ENCODE measurements around the gene LTK.

The LTK gene

DNA sequence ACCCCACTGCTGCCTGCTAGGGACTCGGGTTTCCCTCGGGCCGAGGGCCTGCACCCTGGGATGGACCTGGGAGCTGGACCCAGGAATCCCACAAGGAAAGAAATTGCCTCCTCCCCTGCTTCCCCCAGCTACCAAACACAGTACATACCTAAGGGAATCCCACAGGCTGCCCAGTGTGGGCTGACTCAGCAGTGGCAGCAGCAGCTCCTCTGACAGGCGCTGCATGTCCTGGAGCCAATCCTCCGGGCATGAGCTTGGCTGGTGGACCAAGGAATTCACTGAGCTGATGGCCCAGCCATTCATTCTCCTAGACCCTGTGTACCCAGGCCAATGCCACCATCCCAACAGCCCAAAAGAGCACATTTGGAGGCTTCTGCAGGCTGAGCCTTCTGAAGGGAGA lies 9.5 kb upstream of the LTK start:
- DNase-seq: no peak

GRCh38 chr15:41521614-41522013 lies 8.0 kb upstream of the LTK start:
- DNase-seq: no peak

DNA sequence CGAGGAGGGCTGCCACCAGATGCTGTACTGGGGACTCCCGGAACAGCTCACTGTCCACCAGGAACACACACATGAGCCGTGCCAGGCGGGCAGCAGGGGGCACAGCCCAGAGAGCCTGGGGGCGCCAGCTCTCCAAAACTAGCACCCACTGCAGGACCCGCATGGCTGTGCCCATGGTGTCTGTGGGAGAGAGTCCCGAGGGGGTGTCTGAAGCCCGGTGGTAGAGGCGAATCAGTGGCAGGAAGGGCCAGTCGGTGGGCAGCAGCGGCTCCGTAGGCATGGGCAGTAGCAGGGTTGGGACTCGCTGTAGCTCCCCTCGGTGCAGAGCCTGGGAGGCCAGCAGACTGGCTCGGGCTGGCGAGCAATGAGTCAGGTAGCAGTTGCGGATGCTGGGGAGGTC lies 7.0 kb upstream of the LTK start:
- DNase-seq: no peak

DNA sequence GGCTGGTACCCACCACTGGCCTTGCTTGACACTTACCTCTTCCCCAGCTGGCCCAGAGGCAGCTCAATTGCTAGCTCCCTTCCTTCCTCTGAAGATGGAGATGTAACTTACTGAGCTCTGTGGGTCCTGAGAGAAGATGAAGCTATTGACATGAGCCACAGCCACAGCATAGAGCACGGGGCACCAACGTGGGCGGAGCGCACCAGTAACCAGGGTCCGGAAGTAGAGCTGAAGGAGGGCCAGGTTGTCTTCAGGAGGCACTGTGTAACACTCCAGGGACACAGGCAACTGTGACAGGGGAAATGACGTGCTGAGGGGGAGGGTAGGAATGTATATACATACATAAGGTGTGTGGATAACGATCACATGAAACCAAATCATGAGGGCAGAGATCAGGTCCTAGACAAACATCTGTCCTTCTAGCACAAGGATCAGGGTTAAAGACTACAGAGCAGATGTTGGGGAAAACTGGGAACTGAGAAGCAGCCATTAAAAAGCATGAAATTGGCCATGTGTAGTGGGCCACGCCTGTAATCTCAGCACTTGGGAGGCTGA lies 4.3 kb upstream of the LTK start:
- DNase-seq: no peak

DNA sequence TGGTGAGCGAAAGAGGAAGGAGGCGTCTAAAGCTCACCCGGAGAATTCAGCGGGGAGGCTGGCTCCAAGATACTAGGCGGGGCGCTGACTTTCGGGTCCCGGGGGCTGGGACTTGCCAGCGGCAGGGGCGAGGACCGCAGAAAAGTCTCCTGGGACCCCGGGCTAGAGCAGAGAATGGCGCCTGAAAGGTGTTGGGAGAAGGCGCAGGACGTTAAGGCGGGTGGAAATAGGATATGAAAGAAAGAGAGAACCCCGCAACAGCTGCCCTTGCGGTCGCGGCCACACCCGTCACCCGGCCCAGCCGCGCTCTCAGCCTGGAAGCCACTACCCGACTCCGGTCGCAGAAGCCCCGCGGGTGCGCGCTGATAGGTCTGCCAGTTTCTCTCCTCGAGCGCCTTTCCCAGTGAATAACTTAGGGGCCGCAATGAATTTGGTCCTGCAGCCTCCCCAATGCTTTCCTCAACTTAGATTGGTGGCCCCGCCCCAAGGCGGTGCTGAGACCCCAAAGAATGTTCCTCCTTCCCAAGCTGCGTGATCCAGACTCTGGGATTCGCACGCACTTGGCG lies 604 bp downstream of the LTK start:
- DNase-seq: no peak

- DNase-seq: no peak
Observed at GRCh38 chr15:41512512-41512939, 1.1 kb downstream of the LTK start.

DNA sequence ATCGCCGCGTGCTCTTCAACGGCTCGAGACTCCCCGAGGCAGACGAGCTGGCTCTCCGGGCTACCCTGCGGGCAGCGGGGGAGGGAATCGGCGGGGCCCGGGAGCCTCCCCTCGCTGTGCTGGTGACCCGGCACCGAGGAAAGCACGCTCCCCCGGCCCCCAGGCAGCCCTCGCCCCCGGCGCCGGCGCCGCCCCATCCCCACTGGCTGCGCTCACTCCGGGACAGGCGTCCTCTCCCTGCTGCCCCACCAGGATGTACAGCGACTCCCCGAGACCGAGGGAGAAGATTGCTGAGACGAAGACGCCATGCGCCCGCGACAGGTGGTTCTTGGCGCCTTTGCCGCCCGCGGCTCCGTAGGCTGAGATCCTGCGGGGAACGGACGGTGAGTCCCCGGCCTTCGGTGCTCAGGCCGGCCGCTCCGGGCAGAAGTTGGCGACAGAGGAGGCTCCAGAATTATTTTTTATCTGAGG lies 1.7 kb downstream of the LTK start:
- no peak for DNase-seq

- no peak for DNase-seq
Observed at GRCh38 chr15:41511331-41511898, 2.2 kb downstream of the LTK start.

DNA sequence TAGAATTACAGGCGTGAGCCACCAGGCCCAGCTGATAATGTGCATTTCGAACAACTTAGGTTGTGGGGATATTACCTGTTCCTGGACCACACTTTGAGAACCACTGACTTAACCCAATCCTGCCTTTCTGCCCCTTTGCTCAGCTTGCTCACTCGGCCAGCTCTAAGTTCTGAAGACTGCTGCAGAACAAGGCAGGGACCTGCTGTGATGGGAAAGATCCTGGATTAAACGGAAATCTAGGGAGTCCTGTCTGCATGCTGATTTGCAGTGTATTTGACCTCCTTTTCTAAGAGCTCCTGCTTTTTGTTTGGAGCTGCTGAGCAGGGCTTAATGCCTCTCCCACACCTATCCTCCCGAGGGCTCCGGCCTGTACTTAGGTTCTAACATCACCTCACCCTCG lies 2.9 kb downstream of the LTK start:
- DNase-seq: no peak

DNA sequence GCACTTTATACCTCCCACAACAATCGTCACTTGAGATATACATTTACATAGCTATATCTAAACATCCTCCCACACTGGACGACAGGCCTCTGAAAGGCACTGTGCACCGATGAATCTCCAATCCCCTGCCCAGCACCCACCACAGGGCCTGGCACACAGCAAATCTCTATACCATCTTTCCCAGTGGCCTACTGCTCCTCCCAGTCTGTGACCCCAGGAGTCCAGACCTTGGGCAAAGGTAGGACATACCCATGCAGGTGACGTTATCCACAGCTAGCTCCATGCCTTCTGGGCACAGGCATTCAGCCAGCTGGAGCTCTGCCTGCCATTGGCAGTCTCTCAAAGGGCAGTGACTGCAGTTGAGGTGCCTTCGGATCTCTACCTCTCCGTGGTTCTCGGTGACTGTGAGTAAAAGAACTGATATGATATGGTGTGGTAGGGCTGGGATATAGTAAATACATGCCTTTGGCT lies 5.8 kb downstream of the LTK start:
- no peak for DNase-seq

- no peak for DNase-seq
Observed at GRCh38 chr15:41506796-41507341, 6.8 kb downstream of the LTK start.

DNA sequence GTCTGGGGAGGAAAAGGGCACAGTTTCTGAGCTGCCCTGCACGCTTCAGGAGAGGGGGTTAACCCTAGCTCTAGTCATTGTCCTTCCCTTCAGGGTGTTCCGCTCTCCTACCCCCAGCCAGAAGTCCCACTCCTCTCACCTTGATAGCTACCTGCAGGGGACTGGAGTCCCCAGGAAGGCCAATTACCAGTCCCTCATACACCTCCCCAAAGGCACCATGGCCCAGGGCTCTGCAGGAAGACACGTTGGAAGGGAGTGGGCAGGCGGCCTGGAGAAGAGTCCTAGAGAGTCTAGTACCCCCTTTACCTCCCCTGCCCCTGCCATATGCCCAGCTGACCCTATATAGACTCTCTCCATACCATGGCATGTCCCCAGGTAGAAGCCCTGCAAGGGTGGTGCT lies 7.9 kb downstream of the LTK start:
- no peak for DNase-seq

- no peak for DNase-seq
Observed at GRCh38 chr15:41504751-41505492, 8.7 kb downstream of the LTK start.

DNA sequence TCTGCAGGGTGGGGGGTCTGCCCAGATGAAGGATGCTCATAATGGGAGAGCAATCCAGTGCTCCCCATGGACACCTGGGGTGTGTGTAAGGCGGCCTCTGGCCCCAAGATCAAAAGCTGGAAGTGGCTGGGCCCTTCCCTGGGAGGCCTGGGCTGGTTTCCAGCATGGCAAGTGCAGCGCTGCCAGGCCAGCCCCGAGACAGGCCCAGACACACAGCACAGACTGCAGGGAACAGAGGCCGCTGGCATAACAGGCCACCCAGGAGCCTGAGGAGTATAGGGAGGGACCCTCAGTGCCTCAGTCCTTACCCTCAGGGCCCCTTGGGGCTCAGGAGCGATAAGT lies 10.0 kb downstream of the LTK start:
- no peak for DNase-seq

DNA sequence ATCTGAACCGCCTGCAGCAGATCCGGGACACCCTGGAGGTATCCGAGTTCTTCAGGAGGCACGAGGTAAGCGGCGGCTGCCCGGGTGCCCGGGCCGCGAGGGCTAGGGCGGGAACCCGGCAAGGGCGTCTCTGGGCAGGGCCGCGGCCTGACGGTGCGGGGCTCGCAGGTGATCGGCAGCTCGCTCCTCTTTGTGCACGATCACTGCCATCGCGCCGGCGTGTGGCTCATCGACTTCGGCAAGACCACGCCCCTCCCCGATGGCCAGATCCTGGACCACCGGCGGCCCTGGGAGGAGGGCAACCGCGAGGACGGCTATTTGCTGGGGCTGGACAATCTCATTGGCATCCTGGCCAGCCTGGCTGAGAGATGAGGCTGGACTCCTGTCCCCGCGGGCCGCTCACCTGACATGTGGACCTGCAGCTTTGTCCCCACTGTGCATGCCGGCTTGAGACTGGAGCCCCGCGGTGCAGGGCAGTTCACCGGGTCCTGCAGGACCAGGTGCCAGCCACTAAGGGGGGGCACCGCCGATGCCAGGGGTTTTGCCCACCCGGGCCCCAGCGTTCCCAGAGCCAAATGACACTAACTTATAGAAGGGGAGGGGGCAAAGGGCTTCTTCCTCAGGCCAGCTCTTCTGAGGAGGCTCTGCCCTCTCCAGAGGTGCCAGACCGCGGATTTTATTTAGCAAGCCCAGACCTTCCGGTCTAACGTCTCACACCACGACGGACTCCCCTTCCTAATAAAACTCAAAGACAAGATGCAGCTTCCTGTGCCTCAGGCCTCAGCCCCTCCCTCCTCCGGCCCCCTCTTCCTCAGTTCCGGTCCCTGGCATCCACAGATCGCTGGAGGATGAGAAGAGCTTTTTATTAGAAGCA lies 10.6 kb downstream of the LTK start:
- no peak for DNase-seq

DNA sequence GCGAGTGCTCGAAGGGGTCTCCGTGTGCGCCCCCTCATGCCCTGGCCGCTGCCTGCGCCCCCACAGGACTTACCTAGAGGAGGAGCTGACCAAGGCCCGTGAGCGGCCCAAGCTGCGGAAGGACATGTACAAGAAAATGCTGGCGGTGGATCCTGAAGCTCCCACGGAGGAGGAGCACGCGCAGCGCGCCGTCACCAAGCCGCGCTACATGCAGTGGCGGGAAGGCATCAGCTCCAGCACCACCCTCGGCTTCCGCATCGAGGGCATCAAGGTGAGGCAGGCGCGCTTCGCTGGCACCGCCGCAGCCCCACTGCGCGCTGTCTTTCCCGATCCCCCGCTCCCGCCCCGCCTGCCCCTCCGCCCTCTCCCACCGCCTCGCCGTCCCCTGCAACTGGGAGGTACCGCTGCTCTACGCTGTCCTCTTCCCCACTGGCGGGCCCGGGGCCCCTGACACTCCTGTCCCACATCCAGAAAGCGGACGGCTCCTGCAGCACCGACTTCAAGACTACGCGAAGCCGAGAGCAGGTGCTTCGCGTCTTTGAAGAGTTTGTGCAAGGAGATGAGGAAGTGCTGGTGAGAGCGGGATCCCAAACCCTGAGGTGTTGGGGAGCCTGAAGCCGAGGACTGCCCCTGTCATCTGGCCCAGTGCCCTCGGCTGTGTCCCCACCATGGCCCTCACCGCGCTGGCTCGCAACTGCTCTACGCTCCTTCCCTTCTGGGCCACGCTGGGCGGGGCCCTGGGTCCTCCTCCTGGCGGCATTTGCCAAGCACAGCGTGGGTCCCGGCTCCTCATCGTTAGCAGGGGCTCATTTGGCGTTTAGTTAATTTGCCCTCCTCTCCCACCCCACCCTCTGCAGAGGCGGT lies 11.5 kb downstream of the LTK start:
- no peak for DNase-seq

- no peak for DNase-seq
Observed at GRCh38 chr15:41501191-41501917, 12.3 kb downstream of the LTK start.

GRCh38 chr15:41499109-41499851 lies 14.3 kb downstream of the LTK start:
- DNase-seq: no peak

DNA sequence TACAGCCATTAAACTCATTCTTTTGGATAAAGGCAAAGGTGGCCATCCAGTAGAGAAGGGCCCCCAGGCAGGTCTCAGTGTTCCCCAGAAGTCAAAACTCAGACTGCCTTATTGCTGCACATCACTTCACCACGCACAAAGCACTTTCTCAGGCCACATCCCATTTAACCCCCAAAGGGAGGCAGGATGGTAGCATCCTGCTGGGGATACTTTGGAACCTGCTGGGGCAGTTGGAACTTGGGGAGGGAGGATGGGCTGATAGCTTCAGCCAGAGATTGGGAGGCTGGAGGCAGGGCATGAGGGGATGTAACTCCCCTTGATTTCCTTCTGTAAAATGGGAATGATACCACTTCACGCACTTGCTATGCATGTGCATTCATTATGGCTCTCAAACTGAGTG lies 15.0 kb downstream of the LTK start:
- no peak for DNase-seq
